ENCODE data around the gene ARGLU1.

ARGLU1 gene

GRCh38 chr13:106498571-106498970 is 69.4 kb downstream of the ARGLU1 start:
- Mint-ChIP-seq H3K27ac (no peak overlapping the region), H3K9me3 (no peaks in the 10 kb centered on the region), H3K4me3 (no peak overlapping the region), H3K4me1 (ENCODE audit: low read depth) (peaks cover 2% of the 10 kb centered on the region), H3K27me3 (ENCODE audit: low read depth) (peaks cover 67% of the 10 kb centered on the region), H3K36me3 (ENCODE audit: low read depth) (no peaks in the 10 kb centered on the region)

GRCh38 chr13:106498158-106498557 is 69.8 kb downstream of the ARGLU1 start:
- Mint-ChIP-seq H3K27me3 (ENCODE audit: low read depth) (peaks cover 68% of the 10 kb centered on the region), H3K4me3 (no peak overlapping the region), H3K27ac (no peak overlapping the region), H3K9me3 (no peaks in the 10 kb centered on the region), H3K36me3 (ENCODE audit: low read depth) (no peaks in the 10 kb centered on the region), H3K4me1 (ENCODE audit: low read depth) (peaks cover 6% of the 10 kb centered on the region)

DNA sequence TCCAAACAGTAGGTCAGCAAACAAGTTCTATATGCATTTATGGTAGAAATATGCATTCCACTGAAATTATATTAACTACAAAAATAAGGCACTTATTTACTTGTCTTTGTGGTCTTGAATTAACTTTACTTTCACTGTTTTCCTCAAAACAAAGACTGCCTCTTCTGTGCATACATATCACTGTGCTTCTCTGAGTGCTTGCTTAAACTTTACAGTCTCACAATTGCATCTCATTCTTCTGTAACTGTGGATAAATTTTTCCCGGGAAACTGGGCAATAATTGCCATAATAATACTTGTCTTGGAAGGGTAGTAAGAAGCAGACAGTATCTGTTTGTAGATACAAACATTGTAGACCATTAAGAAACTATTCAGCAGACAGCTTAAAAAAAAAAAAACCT is 70.9 kb downstream of the ARGLU1 start:
- Mint-ChIP-seq H3K27me3 (ENCODE audit: low read depth) (peaks cover 69% of the 10 kb centered on the region), H3K36me3 (ENCODE audit: low read depth) (no peaks in the 10 kb centered on the region), H3K4me3 (no peak overlapping the region), H3K4me1 (ENCODE audit: low read depth) (peaks cover 9% of the 10 kb centered on the region), H3K9me3 (no peaks in the 10 kb centered on the region), H3K27ac (no peak overlapping the region)

DNA sequence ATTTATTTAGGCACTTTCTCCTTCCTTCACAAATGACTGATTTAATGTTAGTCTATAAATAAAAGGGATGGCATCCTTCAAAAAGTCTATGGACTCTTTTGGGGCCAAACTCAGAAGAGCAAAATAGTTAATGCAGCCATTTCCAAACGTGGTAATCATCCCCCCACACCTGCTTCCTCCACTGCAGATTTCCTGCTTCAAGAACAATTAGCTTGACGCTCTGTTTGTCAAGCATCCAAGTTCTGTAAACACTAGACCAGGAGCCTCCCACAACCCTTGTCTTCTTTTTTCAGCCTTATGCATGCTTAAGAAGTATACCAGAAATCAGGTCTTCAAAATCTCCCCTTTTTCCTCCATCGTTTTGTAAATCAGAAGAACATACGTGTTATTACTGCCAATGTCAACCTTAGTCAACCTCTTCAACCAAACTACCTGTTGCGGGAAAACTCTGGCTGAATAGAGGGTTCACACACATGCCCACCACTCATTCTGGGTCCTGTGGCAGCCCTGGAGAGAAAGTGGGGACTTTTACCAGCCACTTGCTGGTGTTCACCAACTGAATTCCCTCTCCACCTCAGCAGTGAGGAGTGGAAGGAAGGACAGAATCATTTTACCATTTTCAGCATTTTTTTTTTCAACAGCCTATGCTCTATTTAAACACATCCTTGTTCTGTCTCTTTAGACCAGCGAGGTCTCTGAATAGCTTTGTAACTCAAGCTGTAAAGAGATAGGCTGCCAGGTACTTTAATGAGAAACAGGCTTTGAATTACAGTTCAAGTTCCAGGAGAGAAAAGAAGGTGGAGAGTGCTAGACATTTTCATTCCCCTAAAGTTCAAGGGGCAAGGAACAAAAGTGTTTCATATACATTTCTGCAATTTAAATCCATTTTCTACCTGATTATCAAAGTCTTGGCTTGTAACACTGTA is 71.6 kb downstream of the ARGLU1 start:
- H3K36me3 Mint-ChIP-seq (ENCODE audit: low read depth), result no peaks in the 10 kb centered on the region
- peaks cover 13% of the 10 kb centered on the region for H3K4me1 Mint-ChIP-seq (ENCODE audit: low read depth)
- no peaks in the 10 kb centered on the region for H3K9me3 Mint-ChIP-seq
- no peak overlapping the region for H3K27ac Mint-ChIP-seq
- H3K4me3 Mint-ChIP-seq, result no peak overlapping the region
- peaks cover 72% of the 10 kb centered on the region for H3K27me3 Mint-ChIP-seq (ENCODE audit: low read depth)

- Mint-ChIP-seq H3K27me3 (ENCODE audit: low read depth) (peaks cover 73% of the 10 kb centered on the region), H3K4me3 (no peak overlapping the region), H3K4me1 (ENCODE audit: low read depth) (peaks cover 20% of the 10 kb centered on the region), H3K36me3 (ENCODE audit: low read depth) (no peaks in the 10 kb centered on the region), H3K9me3 (no peaks in the 10 kb centered on the region), H3K27ac (no peak overlapping the region)
Measured at GRCh38 chr13:106494936-106495335, 73.0 kb downstream of the ARGLU1 start.

DNA sequence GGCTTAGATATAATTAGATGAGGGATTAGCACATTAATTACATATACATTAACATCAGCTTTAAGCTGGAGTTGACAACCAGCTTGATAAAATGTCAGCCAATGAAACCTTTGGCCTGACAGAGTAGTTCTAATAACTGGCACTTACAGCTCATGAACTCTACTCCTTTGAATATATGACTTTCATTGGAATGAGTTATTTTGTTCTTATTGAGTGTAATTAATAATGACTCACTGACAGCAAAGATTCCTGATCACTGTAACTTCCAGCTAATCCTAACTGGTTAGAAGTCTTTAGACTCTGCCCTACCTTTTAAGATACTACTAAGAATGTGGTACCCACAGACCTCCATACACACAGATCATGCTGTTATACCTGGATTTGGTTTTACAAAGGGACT is 73.4 kb downstream of the ARGLU1 start:
- Mint-ChIP-seq H3K9me3 (no peaks in the 10 kb centered on the region), H3K27ac (no peak overlapping the region), H3K36me3 (ENCODE audit: low read depth) (no peaks in the 10 kb centered on the region), H3K4me1 (ENCODE audit: low read depth) (peaks cover 20% of the 10 kb centered on the region), H3K4me3 (no peak overlapping the region), H3K27me3 (ENCODE audit: low read depth) (peaks cover 70% of the 10 kb centered on the region)

DNA sequence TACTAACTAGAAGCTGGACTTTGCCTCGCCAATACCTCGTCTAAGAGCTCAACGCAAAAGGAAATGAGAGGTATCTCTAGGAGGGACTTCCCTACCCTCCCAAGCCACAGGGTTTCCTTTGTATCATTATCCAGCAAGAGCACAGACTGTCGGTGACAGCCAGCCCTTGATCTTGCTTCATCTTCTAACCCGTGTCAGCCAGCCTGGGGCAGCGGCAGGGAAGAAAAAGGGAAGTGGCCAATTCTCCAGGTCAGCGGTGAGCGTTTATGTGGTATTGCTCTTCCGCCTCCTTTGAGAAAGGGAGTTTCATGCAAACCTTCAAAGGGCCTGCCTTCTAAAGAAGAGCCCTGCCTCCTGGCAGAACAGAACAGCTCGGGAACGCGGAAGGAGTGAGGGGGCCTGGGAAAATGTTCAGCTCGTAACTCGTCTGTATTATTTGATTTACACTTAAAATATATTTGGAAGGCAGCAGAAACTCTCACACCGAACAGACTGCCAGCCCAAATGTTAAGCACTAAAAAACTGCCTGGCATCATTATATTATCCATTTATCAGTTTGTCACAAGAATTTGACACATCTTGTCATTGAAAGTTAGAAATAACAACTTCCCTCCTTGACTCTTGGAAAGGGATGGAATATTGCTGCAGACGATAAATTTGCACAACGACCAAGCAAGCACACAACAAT is 74.3 kb downstream of the ARGLU1 start:
- Mint-ChIP-seq H3K27ac (no peak overlapping the region), H3K9me3 (no peaks in the 10 kb centered on the region), H3K27me3 (ENCODE audit: low read depth) (peaks cover 70% of the 10 kb centered on the region), H3K4me1 (ENCODE audit: low read depth) (peaks cover 20% of the 10 kb centered on the region), H3K4me3 (peak overlapping the region; percentile 15), H3K36me3 (ENCODE audit: low read depth) (no peaks in the 10 kb centered on the region)

DNA sequence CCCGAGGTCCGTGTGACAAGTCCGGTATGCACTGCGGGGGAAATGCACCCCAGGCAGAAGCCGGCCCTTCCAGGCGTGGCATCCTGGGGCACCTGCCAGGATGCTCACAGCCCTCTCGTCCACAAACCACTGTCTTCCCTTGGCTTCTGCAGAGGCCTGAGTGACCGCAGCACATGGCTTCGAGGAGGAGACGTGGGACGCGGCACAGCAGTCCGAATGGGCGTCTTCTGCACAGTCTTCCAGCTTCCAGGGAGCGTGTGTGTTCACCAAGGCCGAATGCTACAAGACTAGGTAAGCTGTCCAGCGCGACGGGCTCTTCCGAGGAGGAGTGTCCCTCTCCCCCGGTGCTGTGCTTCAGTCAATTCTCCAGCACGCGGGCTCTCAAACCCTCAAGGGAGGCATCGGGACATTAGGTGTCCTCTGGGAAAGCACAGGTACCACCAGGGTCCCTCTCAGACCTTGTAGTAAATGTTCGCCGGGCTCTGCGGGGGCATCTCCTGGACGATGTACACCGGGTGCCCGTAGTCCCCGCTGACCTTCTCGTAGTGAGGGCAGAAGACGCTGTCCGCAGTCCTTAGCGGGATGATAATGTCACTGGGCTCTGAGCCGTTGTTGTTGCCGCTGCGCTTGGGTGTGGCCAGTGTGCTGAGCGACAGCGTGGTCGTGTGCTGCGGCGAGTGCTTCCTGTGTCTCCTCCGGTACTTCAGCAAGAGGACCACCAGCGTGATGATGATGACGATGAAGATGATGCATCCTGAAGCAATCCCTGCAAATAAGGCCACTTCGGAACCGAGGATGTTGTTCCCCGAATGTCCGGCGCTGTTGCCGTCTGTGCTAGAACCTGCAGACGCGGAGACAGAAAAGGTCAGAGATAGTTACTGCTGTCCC is 75.1 kb downstream of the ARGLU1 start:
- H3K9me3 Mint-ChIP-seq, result no peaks in the 10 kb centered on the region

DNA sequence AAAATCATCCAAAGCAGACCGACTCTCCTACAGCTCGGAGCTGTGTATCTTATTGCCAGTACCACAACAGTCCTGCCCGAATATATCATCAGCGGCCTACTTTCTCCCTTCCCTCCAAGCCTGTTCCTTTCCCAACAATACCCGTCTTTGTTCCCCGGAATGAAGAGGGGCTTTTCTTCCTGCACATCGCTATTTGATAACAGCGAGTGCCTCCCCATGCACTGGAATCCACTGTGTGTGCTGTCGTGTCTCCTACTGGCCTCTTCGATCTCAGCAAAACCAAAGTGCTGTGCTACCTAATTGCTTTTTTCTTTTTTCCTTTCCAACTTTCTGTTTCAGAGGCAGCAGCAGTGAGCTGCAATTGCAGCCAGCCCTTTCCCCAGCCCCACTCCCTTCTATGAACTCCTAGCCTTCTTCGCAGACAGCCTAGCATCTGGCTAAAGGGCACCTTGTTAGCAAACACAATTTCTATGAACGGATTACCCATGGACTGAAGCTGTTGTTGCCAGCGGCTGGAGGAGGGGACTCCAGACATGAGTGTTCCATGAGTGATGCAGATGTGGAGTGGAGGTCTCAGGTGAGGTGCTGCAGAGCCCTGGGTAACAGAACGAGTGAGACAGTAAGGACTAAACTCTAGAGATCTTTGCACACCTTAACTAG is 75.9 kb downstream of the ARGLU1 start:
- H3K9me3 Mint-ChIP-seq, result no peaks in the 10 kb centered on the region
- no peaks in the 10 kb centered on the region for H3K36me3 Mint-ChIP-seq (ENCODE audit: low read depth)
- no peak overlapping the region for H3K4me3 Mint-ChIP-seq
- no peak overlapping the region for H3K27ac Mint-ChIP-seq
- H3K27me3 Mint-ChIP-seq (ENCODE audit: low read depth), result peaks cover 63% of the 10 kb centered on the region
- peaks cover 20% of the 10 kb centered on the region for H3K4me1 Mint-ChIP-seq (ENCODE audit: low read depth)

More for the DNA sequence above, 75.1 kb downstream of the ARGLU1 start:
- H3K27me3 Mint-ChIP-seq (ENCODE audit: low read depth), result peaks cover 65% of the 10 kb centered on the region
- no peaks in the 10 kb centered on the region for H3K36me3 Mint-ChIP-seq (ENCODE audit: low read depth)
- H3K27ac Mint-ChIP-seq, result no peak overlapping the region
- peaks cover 20% of the 10 kb centered on the region for H3K4me1 Mint-ChIP-seq (ENCODE audit: low read depth)
- peak overlapping the region; percentile 15 for H3K4me3 Mint-ChIP-seq
